MM.1S (cell line): ENCODE results near the gene RAB8A.

Source experiments
- DNase-seq: peaks from one replicate; pipeline ENCODE4 v3.0.0-alpha.2; 2015
- H2AFZ ChIP-seq: fragments of 300-600 bp; sonication (generic); 2 replicates; pipeline ENCODE4 v1.6.0; 2016; ENCODE audit warnings: antibody characterized with exemption, low read length
- H3F3A ChIP-seq: fragments of 300-600 bp; sonication (generic); 2 replicates; pipeline ENCODE4 v1.6.1; 2016; ENCODE audit warnings: mild to moderate bottlenecking, antibody characterized with exemption, low read length, moderate library complexity, mixed read lengths; ENCODE audit not compliant: insufficient read depth
- H3K27ac ChIP-seq: fragments of 300-600 bp; sonication (generic); 2 replicates; pipeline ENCODE4 v1.5.1; 2016; ENCODE audit warnings: mild to moderate bottlenecking, low read length
- H3K27me3 ChIP-seq: fragments of 300-600 bp; sonication (generic); replicated peaks from 2 replicates; pipeline ENCODE4 v1.6.0; 2016; ENCODE audit warnings: low read length; ENCODE audit not compliant: insufficient read depth
- H3K36me3 ChIP-seq: fragments of 300-600 bp; sonication (generic); replicated peaks from 2 replicates; pipeline ENCODE4 v1.6.1; 2016; ENCODE audit warnings: mild to moderate bottlenecking, low read length, mixed read lengths; ENCODE audit not compliant: insufficient read depth
- H3K4me1 ChIP-seq: fragments of 300-600 bp; sonication (generic); 2 replicates; pipeline ENCODE4 v1.6.1; 2016; ENCODE audit warnings: low read length, mixed read lengths
- H3K4me2 ChIP-seq: fragments of 300-600 bp; sonication (generic); 2 replicates; pipeline ENCODE4 v1.6.0; 2016; ENCODE audit warnings: low read depth, low read length
- H3K4me3 ChIP-seq: fragments of 300-600 bp; sonication (generic); 2 replicates; pipeline ENCODE4 v1.5.1; 2016; ENCODE audit warnings: low read length, mixed read lengths
- H3K79me2 ChIP-seq: fragments of 300-600 bp; sonication (generic); 2 replicates; pipeline ENCODE4 v1.6.1; 2016; ENCODE audit warnings: mixed run types, low read length, mixed read lengths
- H3K9ac ChIP-seq: fragments of 300-600 bp; sonication (generic); 2 replicates; pipeline ENCODE4 v1.6.1; 2016; ENCODE audit warnings: low read length, mixed read lengths
- H3K9me2 ChIP-seq: fragments of 300-600 bp; sonication (generic); replicated peaks from 2 replicates; pipeline ENCODE4 v1.6.1; 2016; ENCODE audit warnings: mild to moderate bottlenecking, low read length, mixed read lengths; ENCODE audit not compliant: insufficient read depth
- H3K9me3 ChIP-seq: fragments of 300-600 bp; sonication (generic); replicated peaks from 2 replicates; pipeline ENCODE4 v1.6.1; 2016; ENCODE audit warnings: mild to moderate bottlenecking, low read length, mixed read lengths; ENCODE audit not compliant: insufficient read depth
- H4K20me1 ChIP-seq: fragments of 300-600 bp; sonication (generic); 2 replicates; pipeline ENCODE4 v1.6.1; 2016; ENCODE audit warnings: mild to moderate bottlenecking, low read length, moderate library complexity, mixed read lengths; ENCODE audit not compliant: insufficient read depth
- EZH2 ChIP-seq: fragments of 300-600 bp; sonication (generic); optimal IDR thresholded peaks from 2 replicates; pipeline ENCODE3; 2017; ENCODE audit warnings: low read depth, mild to moderate bottlenecking, antibody characterized with exemption, low read length, mixed read lengths
- EZH2phosphoT487 ChIP-seq: fragments of 300-600 bp; sonication (generic); IDR thresholded peaks from 2 replicates; pipeline ENCODE4 v1.6.1; 2018; ENCODE audit warnings: antibody characterized with exemption, low read length
- TF ChIP-seq, protein P1 (sequence below): fragments of 300-600 bp; sonication (generic); IDR thresholded peaks from 2 replicates; pipeline ENCODE4 v1.5.1; 2016; ENCODE audit warnings: antibody characterized with exemption, low read length, mixed read lengths

Gene RAB8A

DNA sequence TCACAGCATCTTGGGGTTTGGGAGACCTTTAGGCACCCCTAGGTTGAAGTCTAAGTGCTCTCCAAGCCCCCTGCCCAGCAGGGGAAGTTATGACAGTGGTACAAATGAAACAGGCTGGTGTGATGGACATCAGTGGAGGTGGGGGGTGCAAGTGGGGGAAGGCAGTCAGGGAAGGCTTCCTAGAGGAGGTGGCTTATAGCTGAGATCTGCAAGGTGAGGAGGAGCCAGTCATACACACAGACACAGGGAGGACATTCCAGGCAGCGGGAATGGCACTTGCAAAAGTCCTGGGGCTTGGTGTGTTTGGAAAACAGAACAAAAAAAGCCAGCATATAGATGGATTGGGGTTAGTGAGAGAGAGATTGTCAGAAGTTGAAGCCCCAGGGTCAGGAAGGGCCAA, 43.4 kb downstream of the RAB8A start:
- no peak overlapping the region for H2AFZ ChIP-seq
- peaks cover 87% of the 10 kb centered on the region for H3F3A ChIP-seq
- no peaks in the 10 kb centered on the region for H3K27me3 ChIP-seq
- peak overlapping the region; percentile 99 for H3K27ac ChIP-seq
- peak overlapping the region; percentile 38 for H3K4me2 ChIP-seq
- DNase-seq = no peak
- no peak for TF ChIP-seq EZH2phosphoT487
- no peak for TF ChIP-seq EZH2
- TF ChIP-seq, protein P1, sequence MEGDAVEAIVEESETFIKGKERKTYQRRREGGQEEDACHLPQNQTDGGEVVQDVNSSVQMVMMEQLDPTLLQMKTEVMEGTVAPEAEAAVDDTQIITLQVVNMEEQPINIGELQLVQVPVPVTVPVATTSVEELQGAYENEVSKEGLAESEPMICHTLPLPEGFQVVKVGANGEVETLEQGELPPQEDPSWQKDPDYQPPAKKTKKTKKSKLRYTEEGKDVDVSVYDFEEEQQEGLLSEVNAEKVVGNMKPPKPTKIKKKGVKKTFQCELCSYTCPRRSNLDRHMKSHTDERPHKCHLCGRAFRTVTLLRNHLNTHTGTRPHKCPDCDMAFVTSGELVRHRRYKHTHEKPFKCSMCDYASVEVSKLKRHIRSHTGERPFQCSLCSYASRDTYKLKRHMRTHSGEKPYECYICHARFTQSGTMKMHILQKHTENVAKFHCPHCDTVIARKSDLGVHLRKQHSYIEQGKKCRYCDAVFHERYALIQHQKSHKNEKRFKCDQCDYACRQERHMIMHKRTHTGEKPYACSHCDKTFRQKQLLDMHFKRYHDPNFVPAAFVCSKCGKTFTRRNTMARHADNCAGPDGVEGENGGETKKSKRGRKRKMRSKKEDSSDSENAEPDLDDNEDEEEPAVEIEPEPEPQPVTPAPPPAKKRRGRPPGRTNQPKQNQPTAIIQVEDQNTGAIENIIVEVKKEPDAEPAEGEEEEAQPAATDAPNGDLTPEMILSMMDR = no peak
- no peaks in the 10 kb centered on the region for H4K20me1 ChIP-seq
- H3K4me3 ChIP-seq = peak overlapping the region; percentile 2; the same call in 1 of the 2 replicates
- H3K9ac ChIP-seq = peak overlapping the region; percentile 64
- peaks cover 49% of the 10 kb centered on the region for H3K79me2 ChIP-seq
- H3K9me3 ChIP-seq = no peaks in the 10 kb centered on the region
- H3K36me3 ChIP-seq = peaks cover 39% of the 10 kb centered on the region
- H3K9me2 ChIP-seq = no peaks in the 10 kb centered on the region
- peaks cover 52% of the 10 kb centered on the region for H3K4me1 ChIP-seq

DNA sequence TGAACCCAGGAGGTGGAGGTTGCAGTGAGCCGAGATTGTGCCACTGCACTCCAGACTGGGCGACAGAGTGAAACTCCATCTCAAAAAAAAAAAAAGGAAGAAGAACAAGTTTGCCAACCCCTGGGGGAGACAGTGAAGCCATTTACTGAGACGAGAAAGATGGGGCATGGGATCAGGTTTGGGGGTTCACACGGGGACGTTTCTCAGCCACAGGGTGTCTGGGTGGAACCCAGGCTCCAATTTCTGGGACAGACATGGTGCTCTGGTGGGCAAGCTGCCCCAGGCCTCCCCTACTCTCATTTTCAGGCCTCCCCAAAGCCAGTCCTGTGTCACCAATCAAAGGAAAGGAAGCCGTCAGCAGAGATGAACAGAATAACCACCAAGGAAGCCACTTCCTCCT, 45.2 kb downstream of the RAB8A start:
- Histone ChIP-seq H2AFZ (no peak overlapping the region), H3K4me1 (peaks cover 56% of the 10 kb centered on the region), H3K9me3 (no peaks in the 10 kb centered on the region), H3K9ac (no peak overlapping the region), H3K9me2 (no peaks in the 10 kb centered on the region), H3K79me2 (peaks cover 31% of the 10 kb centered on the region), H3F3A (peaks cover 88% of the 10 kb centered on the region), H3K27ac (peak overlapping the region; percentile 99; the same call in 1 of the 2 replicates), H3K4me2 (no peak overlapping the region), H4K20me1 (no peaks in the 10 kb centered on the region), H3K36me3 (peaks cover 33% of the 10 kb centered on the region), H3K27me3 (no peaks in the 10 kb centered on the region), H3K4me3 (no peak overlapping the region)
- DNase-seq = no peak
- no peak for TF ChIP-seq EZH2phosphoT487
- TF ChIP-seq EZH2 = no peak
- TF ChIP-seq, protein P1 = no peak

DNA sequence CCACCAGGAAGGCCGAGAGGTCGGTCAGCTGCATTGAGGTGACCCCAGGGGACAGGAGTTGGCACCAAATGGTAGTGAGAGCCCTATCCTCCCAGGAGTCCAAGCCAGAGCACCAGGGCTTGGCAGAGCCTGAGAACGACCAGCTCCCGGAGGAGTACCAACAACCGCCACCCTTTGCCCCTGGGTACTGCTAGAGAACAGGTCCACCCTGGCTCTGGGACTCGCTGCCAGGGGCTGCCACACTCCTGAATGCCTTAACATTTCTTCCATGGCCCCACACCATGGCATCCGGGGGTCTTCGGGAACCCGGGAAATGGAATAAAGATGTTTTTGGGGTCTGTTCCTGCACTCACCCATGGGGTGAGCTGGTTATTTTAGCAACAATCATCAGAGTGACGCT, 45.9 kb downstream of the RAB8A start:
- Histone ChIP-seq H3F3A (peaks cover 87% of the 10 kb centered on the region), H3K4me3 (no peak overlapping the region), H3K9me2 (no peaks in the 10 kb centered on the region), H4K20me1 (no peaks in the 10 kb centered on the region), H3K27ac (peak overlapping the region; percentile 99; the same call in 1 of the 2 replicates), H3K36me3 (peaks cover 29% of the 10 kb centered on the region), H3K9me3 (no peaks in the 10 kb centered on the region), H3K79me2 (peaks cover 27% of the 10 kb centered on the region), H2AFZ (no peak overlapping the region), H3K27me3 (no peaks in the 10 kb centered on the region), H3K4me2 (no peak overlapping the region), H3K9ac (no peak overlapping the region), H3K4me1 (peaks cover 54% of the 10 kb centered on the region)
- no peak for DNase-seq
- TF ChIP-seq, protein P1 = no peak
- no peak for TF ChIP-seq EZH2
